ENCODE data around the gene GTF3C5.

GRCh38 chr9:132986114-132986513 is 44.7 kb upstream of the GTF3C5 start:
- TF ChIP-seq CTCF (IDR thresholded peaks at IDR 0.05) (no peak), POLR2A (IDR thresholded peaks at IDR 0.05) (no peak)

All from right lobe of liver (tissue), 4 donors.